Activated T-cell treated with anti-CD3 and anti-CD28 coated beads, Interleukin-2, amount 50 U/mL, for 1 hour (primary cell): Measurements from ENCODE around the gene NDUFB3.
"Not testable (repeated sequence)": the region's sequence is repeated elsewhere in the genome, so short reads cannot be mapped to it uniquely, and the experiment has no call there.

Source experiments
- DNase-seq: peaks from one replicate; pipeline ENCODE4 v3.0.0-alpha.2; 2020

The NDUFB3 gene

DNA sequence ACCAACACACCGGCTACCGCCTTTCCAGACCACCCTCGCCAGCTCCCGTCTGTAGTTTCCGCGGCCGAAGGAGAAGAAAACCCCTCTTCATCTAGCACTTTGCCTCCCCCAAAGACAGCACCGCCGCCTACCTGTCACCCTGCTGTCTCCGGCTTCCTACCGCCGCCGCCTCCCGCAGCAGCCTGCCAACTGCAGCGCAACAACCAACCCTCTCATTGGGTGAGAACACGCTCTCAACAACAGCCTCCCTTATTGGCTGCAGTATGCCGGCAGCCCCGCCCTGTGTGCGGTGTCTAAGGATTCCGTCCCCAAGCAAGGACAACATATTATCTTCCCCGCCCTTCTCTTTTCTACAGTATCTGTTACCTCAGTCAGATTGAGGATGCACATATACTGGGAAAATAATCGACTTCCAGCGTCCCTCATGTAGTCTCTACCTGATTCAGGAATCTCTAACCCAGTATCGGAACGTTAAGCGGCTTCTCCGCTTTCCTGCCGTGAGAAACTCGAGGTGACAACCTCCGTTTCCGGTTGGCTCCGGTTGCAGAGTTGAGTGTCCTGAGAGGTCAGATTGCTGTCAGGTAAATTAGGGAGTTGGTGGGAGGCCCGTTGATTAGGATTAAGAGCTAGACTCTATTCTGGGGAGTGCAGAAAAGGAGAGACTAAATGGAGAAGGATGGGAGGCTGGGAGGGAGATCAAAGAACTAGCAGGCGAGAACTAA is at the start of gene NDUFB3, which contains the start of gene HYCC2:
TSS of gene NDUFB3 (plus strand) at position 523 of the 722 bp plus-strand sequence. CDS start 6,882 bp downstream, outside the sequence.
TSS of gene HYCC2 (minus strand) at position 193 of the 722 bp plus-strand sequence. CDS start 47,662 bp downstream, outside the sequence.
- DNase-seq: peak; percentile 89

DNA sequence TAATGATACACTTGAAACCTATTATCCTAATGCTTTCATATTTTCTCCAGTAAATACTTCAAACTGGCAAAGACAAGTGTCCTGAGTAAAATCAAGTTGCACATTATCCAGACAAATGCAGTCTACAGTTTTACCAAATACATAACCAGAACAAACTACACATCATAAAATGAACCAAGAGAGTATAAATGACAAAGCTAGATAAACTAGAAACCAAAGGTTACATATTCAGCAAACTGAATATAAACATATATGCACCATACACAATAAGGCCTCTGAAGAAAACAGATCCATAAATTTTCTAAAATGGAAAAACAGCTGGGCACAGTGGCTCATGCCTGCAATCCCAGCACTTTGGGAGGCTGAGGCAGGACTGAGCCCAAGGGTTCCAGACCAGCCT is 47.3 kb upstream of the NDUFB3 start:
- no peak for DNase-seq

DNA sequence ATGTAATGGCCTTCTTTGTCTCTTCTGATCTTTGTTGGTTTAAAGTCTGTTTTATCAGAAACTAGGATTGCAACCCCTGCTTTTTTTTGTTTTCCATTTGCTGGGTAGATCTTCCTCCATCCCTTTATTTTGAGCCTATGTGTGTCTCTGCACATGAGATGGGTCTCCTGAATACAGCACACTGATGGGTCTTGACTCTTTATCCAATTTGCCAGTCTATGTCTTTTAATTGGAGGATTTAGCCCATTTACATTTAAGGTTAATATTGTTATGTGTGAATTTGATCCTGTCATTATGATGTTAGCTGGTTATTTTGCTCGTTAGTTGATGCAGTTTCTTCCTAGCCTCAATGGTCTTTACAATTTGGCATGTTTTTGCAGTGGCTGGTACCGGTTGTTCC is 37.4 kb upstream of the NDUFB3 start:
- not testable (repeated sequence) for DNase-seq

DNA sequence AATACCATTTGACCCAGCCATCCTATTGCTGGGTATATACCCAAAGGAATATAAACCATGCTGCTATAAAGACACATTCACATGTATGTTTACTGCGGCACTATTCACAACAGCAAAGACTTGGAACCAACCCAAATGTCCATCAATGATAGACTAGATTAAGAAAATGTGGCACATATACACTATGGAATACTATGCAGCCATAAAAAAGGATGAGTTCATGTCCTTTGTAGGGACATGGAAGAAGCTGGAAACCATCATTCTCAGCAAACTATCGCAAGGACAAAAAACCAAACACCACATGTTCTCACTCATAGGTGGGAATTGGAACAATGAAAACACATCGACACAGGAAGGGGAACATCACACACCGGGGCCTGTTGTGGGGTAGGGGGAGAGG is 33.4 kb upstream of the NDUFB3 start:
- not testable (repeated sequence) for DNase-seq

DNA sequence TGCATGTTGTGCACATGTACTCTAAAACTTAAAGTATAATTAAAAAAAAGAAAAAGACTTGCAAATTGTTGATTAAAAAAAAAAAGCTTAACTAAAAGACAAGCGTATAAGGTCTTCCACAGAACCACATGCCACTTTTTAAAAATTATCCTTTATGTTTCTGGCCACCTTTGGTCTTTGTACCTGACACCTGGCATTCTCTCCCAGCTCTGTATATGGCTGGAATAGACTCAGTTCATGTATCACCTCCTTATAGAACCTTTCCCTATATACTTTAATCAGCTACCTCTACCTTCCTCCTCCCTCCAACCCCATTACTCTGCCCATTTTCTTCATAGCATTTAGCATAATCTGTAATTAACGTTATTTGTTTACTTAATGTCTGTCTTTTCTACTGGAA is 32.9 kb upstream of the NDUFB3 start:
- no peak for DNase-seq

DNA sequence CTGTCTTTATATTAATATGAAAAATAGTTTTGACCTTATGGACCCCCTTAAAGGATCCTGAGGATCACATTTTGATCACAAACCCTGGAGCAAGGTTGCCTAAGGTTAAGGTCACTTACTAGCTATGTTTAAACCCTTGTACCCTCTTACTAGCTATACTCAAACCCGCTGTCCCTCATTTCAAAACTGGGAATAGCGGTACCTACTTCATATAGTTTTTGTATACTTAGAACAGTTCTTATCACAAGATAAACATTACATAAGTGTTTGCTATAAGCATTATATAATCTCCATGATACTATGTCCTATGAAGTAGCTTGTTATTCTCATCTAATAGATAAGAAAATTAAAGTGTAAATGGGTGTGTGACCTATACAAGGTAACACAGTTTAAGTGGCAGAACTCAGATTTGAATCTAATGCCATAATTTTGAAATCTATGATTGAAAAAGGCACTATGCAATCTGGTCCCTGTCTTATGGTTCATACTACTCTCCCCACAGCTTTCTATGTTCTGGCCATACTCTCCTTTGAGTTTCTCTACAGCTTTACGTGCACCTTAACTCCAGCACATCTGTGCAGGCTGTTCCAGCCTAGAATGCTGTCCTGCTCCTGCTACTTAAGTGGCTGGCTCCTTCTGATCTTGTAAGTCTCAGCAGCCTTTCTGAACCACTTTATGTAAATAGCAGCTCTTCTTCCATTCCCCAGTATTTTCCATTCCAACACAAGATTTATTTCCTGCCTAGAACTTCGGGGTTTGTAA is 30.8 kb upstream of the NDUFB3 start:
- no peak for DNase-seq

DNA sequence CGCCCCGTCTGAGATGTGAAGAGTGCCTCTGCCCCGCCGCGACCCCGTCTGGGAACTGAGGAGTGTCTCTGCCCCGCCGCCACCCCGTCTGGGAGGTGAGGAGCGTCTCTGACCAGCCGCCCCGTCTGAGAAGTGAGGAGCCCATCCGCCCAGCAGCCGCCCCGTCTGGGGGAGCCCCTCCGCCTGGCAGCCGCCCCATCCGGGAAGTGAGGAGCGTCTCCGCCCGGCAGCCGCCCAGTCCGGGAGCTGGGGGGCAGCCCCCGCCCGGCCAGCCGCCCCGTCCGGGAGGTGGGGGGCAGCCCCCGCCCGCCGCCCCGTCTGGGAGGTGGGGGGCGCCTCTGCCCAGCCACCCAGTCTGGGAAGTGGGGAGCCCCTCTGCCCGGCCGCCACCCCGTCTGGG is 29.4 kb upstream of the NDUFB3 start:
- not testable (repeated sequence) for DNase-seq

DNA sequence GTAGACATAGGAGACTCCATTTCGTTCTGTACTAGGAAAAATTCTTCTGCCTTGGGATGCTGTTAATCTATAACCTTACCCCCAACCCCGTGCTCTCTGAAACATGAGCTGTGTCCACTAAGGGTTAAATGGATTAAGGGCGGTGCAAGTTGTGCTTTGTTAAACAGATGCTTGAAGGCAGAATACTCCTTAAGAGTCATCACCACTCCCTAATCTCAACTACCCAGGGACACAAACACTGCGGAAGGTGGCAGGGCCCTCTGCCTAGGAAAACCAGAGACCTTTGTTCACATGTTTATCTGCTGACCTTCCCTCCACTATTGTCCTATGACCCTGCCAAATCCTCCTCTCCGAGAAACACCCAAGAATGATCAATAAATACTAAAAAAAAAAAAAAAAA is 28.8 kb upstream of the NDUFB3 start:
- DNase-seq: not testable (repeated sequence)

DNA sequence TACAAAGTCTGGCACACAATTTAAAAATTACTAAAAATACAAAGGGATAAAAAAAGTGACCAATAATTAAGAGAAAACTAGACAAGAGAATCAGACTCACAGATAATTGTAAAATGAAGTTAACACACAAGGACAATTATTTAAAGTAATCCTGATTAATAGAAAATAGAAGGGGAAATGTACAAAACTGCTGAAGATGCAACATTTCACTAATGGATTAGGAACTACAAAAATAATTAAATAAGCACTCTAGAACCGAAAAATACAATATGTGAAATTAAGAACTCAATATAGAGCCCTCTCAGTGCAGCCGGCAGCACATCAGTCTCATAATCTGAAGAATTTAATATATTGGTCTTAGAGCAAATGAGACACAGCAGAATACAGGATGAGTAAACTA is 24.9 kb upstream of the NDUFB3 start:
- DNase-seq: no peak

DNA sequence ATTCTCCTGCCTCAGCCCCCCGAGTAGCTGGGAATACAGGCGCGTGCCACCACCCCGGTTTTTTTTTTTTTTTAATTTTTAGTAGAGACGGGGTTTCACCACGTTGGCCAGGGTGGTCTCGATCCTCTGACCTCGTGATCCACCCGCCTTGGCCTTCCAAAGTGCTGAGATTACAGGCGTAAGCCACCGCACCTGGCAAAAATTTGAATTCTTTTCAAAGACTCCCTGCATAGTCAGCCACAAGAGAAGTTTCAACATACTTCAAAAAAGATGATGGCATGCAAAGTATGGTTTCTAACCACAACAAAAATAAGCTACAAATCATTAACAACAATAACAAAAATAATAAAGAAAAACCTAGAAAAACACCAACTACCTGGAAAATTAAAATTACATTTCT is 22.3 kb upstream of the NDUFB3 start:
- DNase-seq: no peak

DNA sequence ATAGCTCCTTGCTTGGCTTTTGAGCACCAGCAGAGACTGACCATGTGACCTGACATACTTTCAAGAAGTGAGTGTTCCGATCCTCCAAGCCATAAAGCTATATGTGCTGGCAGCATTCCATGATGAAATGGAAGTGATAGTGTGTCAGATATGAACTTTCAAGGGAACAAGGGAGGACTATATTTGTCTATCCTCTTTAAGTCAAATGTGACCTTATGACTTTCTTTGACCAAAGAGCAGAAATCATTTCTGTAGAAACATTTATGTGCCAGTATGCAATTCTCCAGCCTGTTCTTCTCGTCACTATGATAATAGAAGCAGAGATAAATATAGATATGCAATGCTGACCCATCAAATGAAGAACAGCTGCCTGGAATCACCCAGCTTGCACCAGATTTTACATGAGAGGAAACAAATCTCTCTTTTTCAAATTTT is 14.7 kb upstream of the NDUFB3 start:
- no peak for DNase-seq

DNA sequence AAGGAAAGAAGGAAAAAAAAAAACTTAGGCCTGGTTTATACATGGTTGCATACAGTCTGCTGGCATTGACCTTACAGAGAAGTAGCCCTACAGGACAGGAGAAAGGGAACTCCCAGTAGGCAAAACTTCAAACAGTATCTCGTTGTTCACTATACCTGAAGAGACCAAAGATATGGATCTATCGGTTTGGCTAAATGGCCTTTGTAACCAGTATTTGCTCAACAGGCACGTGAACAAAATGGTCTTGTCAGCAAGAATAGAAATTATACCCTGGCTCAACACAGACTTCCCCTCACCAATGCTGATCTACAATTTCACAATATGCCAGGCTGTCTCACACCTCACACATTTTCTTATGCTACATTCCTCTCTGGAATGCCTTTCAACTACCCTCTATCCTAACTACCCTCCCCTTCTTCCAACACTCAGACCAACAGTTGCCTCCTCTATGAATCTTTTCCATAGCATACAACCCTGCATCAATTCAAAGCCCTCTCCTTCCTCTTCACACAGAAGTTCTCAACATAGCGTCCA is 14.0 kb upstream of the NDUFB3 start:
- no peak for DNase-seq

DNA sequence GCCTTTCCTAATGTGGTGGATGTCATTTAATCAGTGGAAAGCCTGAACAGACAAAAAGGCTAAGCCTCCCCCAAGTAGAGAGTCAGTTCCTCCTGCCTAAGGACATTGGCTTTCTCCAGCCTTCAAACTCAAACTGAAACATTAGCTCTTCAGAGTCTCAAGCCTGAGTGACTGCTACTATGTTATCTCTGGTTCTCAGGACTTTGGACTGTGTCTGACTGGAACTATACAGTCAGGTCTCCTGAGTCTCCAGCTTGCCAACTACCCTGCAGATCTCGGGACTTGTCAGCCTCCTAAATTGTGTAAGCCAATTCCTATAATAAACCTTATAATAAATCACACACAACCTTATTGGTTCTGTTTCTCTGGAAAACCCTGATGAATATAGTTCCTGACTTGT is 12.9 kb upstream of the NDUFB3 start:
- DNase-seq: no peak

DNA sequence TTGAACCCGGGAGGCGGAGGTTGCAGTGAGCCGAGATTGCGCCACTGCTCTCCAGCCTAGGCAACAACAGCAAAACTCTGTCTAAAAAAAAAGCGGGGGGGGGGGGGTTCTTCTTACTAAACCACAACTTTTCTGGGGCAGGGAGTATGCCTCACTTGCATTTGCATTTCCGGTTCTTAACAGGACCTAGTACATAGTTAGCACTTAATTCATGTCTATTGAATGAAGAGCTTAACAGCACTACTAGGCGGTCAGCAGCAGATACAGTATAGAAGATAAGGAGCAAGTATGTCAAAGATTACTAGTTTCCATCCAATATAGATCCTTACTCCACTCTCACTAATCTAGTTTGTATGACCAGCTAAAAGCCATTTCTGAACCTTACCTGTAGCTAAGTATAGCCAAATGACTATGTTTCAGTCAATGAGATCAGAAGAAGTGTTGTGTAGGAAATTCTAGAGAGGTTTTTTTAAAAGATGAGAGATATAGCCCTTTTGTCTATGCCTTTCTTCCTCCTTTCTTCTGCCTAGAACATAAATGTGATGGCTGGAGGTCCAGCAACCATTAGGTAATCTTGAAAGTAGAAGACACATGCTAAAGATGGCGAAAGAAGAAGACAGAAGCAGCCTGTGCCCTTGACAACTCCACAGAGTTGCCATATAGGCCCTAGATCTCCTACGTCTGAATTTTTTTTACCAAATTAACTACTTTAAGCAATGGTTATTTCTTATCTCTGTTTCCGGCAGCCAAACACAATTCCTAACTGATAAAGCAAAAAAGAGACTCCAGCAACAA is 11.6 kb upstream of the NDUFB3 start:
- no peak for DNase-seq

DNA sequence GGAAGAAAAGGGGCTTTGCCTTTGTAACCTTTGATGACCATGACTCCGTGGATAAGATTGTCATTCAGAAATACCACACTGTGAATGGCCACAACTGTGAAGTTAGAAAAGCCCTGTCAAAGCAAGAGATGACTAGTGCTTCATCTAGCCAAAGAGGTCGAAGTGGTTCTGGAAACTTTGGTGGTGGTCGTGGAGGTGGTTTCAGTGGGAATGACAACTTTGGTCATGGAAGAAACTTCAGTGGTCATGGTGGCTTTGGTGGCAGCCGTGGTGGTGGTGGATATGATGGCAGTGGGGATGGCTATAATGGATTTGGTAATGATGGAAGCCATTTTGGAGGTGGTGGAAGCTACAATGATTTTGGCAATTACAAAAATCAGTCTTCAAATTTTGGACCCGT is 8.3 kb upstream of the NDUFB3 start:
- not testable (repeated sequence) for DNase-seq

DNA sequence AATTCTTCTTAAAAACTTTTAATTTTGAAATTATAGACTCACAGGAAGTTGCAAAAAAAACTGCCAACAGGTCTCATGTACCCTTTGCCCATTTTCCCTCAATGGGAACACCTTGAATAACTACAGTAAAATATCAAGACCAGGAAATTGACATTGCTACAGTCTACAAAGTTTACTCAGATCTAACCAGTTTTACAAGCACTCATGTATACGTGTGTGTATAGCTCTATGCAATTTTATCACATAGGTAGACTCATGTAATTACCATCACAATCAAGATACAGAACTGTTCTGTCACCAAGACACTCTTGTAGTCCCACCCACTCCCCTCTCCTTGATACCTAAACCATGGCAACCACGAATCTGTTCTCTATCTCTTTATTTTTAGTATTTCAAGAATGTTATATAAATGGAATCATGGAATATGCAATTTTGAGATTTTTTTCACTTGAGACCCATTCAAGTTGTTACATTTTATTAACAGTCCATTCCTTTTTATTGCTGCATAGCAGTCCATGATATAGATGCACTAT is 6.9 kb upstream of the NDUFB3 start:
- no peak for DNase-seq

DNA sequence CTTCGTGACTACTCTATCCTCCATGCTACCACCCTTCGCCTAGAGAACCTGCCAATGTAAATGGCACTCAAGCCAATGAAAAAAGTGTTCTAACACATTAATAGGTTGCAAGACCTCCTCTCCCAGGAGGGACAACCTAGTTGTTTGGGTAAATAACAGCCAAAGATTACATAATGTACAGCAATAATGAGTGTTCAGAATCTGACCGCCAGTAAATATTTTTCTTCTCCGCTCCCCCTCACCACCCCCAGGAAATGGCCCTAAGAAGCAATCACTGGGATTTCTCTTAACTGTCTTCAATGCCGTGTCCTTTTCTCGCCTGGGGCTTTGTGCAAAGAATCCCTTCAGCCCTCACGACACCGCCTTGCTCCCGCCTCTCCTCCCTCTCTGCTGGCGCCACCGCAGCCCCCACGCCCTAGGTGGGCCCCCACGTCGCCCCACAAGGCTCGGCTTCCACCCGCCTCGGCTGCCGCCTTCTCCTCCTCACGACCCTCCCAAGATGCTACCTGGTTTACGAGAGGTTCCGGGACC is 788 bp upstream of the NDUFB3 start:
- no peak for DNase-seq

DNA sequence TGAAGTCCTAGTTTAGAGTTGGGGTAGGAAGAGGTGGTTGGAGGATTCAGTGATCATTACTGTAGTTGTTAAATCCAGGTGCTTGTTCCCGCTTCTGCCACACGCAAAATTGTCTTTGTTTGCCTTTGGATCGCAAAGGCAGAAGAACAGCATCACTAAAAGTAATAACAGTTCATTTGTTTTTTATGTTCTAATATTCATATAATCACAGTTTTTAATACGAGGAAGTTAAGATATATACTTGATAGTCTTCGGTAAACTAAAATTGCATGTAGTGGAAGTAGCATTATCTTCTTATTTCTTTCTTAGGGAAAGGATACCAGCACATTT is 365 bp downstream of the NDUFB3 start:
- DNase-seq: no peak

DNA sequence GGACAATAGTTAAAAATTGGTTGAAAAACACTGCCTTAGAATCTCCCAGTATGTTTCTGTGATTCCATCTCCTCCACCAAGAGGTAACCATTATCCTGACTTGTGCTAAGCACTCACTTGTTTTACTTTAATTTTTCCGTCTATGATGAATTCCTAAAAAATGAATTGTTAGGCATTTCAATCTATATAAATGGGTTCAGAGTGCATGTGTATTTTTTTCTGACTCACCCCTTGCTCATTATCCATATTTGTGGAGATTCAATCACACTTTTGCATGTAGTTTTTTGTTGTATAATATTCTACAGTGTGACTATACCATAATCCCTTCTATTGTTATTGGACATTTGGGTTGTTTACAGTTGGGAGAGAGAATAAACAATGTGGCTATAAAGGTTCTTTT is 1.3 kb downstream of the NDUFB3 start:
- no peak for DNase-seq

DNA sequence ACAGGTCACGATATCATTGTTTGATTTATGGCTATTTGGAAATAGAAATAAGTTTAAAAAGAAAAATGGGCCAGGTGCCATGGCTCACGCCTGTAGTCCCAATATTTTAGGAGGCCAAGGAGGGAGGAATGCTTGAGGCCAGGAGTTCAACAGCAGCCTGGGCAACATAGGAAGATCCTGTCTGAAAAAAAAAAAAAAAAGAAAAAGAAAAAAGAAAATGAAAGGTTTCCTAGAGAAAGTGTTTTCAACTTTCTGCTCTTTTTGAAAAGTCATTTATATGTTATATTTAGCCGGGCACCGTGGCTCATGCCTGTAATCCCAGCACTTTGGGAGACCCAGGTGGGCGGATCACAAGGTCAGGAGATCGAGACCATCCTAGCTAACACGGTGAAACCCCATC is 3.2 kb downstream of the NDUFB3 start:
- DNase-seq: no peak

DNA sequence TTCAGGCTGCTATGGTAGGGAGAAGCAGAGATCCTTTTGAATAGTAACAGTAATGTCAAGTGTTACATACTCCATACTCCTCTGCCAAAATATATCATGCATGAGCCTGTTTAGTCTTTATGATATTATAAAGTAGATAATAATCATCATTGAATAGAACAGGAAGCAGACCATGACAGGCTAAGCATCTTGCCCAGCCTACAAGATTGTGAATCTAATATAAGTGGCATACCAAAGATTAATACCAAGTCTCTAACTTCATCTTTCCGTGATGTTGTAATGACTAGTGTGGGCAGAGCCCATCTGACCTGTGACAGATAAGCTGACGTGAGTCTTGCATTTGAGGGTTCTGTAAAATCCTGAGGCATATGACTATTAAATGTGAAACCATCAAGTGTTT is 13.1 kb downstream of the NDUFB3 start:
- no peak for DNase-seq

DNA sequence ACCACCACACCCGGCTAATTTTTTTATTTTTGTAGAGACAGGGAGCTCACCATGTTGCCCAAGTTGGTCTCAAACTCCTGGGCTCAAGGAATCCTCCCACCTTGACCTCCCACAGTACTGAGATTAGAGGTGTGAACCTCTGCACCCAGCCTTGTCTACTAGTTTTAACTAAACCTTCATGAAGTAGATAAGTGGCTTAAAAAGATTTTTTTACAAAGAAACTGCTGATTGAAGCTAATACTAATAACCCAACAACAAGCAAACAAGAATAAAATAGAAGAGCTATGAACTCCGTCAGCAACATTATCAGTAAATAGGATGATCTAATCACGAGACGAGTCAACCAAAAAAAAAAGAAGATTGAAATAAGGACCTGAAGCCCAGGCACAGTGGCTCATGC is 18.8 kb downstream of the NDUFB3 start:
- no peak for DNase-seq

DNA sequence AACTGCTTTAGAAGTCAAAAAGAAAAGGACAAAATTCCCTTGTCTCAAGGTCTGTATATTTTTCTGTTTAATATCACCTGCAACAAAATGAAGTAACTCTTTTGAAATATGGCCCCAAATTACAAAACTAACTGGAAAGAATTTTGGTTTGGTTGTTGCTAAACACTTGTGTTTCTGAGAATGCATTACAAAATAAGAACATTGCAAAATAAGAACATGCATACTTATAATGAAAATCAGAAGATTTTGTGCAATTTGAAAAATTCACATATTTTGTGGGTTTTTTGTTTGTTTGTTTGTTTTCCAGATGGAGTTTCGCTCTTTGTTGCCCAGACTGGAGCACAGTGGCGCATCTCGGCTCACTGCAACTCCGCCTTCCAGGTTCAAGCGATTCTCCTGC is 21.8 kb downstream of the NDUFB3 start:
- no peak for DNase-seq
